GM12878 (cell line): Measurements from ENCODE around the gene NR4A2. TPM values are rescaled to one million over a fixed set of nuclear protein-coding genes. Genes with fewer than 3 reads are reported as not detected.

Experiments
- ATAC-seq: fragments of 200-7000 bp; cut with Tn5 transposase; 3 replicates; pipeline ENCODE4 v1.9.1; 2020; ENCODE audit warnings: mild to moderate bottlenecking, moderate library complexity
- BruUV-seq: library from RNA; stranded (reverse); fragments of 400-500 nt; replicated peaks from 2 replicates; lab custom pipeline; 2021; lab: Mats Ljungman, UMichigan
- CTCF ChIA-PET: fragments of 300-600 bp; sonication (Branson Sonifier 250); formaldehyde crosslinking; extraction: SDS; loops from one replicate; lab custom pipeline; 2021; ENCODE audit warnings: inconsistent platforms; lab: Yijun Ruan, JAX
- POLR2A ChIA-PET: fragments of 350-600 bp; formaldehyde crosslinking; extraction: SDS; loops from one replicate; lab custom pipeline; 2021; ENCODE audit warnings: inconsistent platforms; lab: Charles Lee
- RAD21 ChIA-PET: fragments of 300-600 bp; sonication (Branson Sonifier 250); formaldehyde crosslinking; loops from one replicate; lab custom pipeline; 2023; ENCODE audit warnings: antibody characterized with exemption; ENCODE audit not compliant: unreplicated experiment; lab: Charles Lee
- SMC1A ChIA-PET: fragments of 300-600 bp; sonication (Branson Sonifier 250); formaldehyde crosslinking; loops from one replicate; lab custom pipeline; 2023; ENCODE audit not compliant: unreplicated experiment, uncharacterized antibody; lab: Charles Lee
- DNase-seq: peaks from one replicate; pipeline ENCODE4 v3.0.0-alpha.2; 2011; ENCODE audit warnings: low read depth, low spot score
- FAIRE-seq: peaks from 3 replicates; lab custom pipeline; 2011; peaks lifted over from hg19 to GRCh38; lab: Jason Lieb, UNC
- H2AFZ ChIP-seq: 2 replicates; pipeline ENCODE4 v1.6.0; 2011; ENCODE audit warnings: low read depth, low read length, control low read depth; ENCODE audit not compliant: control insufficient read depth
- H3K27ac ChIP-seq: 2 replicates; pipeline ENCODE4 v1.5.1; 2011; ENCODE audit warnings: control low read depth; ENCODE audit not compliant: control insufficient read depth, insufficient read depth
- H3K27me3 ChIP-seq, 2 experiments: replicated peaks in 1 of 2; 2 replicates each; pipeline versions ENCODE4 v1.6.0 to v1.6.1; 2011; ENCODE audit warnings: low read length in 1 of 2; ENCODE audit not compliant: control insufficient read depth in 2 of 2, insufficient read depth in 2 of 2
- H3K36me3 ChIP-seq, 2 experiments: 2 replicates each; pipeline ENCODE4 v1.5.1; 2011; ENCODE audit warnings: low read length in 1 of 2; ENCODE audit not compliant: control insufficient read depth in 2 of 2, insufficient read depth in 2 of 2
- H3K4me1 ChIP-seq: 2 replicates; pipeline ENCODE4 v1.6.1; 2011; ENCODE audit warnings: mild to moderate bottlenecking, low read length, moderate library complexity, mixed read lengths; ENCODE audit not compliant: control insufficient read depth, insufficient read depth
- H3K4me2 ChIP-seq: 2 replicates; pipeline ENCODE4 v1.6.0; 2011; ENCODE audit warnings: control low read depth; ENCODE audit not compliant: control insufficient read depth, insufficient read depth
- H3K4me3 ChIP-seq: fragments of 200-600 bp; sonication (generic); 2 replicates; pipeline ENCODE4 v1.5.1; 2016
- H3K79me2 ChIP-seq: 2 replicates; pipeline ENCODE4 v1.6.0; 2011; ENCODE audit warnings: low read length; ENCODE audit not compliant: control insufficient read depth, insufficient read depth
- H3K9ac ChIP-seq: 2 replicates; pipeline ENCODE4 v1.8.0; 2011; ENCODE audit warnings: low read length, control low read depth, mixed read lengths; ENCODE audit not compliant: control insufficient read depth, insufficient read depth
- H3K9me3 ChIP-seq: replicated peaks from 3 replicates; pipeline ENCODE4 v1.5.1; 2011; ENCODE audit warnings: mild to moderate bottlenecking, low read length; ENCODE audit not compliant: control insufficient read depth, insufficient read depth
- H4K20me1 ChIP-seq: 2 replicates; pipeline ENCODE4 v1.6.0; 2011; ENCODE audit not compliant: control insufficient read depth, insufficient read depth
- ASH2L ChIP-seq: fragments of 300-600, 200-600 bp; sonication (generic); IDR thresholded peaks from 2 replicates; pipeline ENCODE4 v1.6.1; 2017; ENCODE audit warnings: low read depth, mild to moderate bottlenecking, borderline replicate concordance
- BRCA1 ChIP-seq: IDR thresholded peaks from 2 replicates; pipeline ENCODE4 v1.6.1; 2011; ENCODE audit warnings: low read depth, low read length, improper control_type of control experiment
- CHD2 ChIP-seq: IDR thresholded peaks from 2 replicates; pipeline ENCODE4 v1.6.1; 2011; ENCODE audit warnings: low read depth, low read length, improper control_type of control experiment, borderline replicate concordance
- E2F4 ChIP-seq: IDR thresholded peaks from 2 replicates; pipeline ENCODE4 v1.6.1; 2012; ENCODE audit warnings: low read depth, low read length, improper control_type of control experiment
- EZH2 ChIP-seq: IDR thresholded peaks from 2 replicates; pipeline ENCODE4 v1.6.1; 2012; ENCODE audit warnings: low read depth, mild to moderate bottlenecking, control low read depth, inconsistent platforms, low read length, borderline replicate concordance; ENCODE audit not compliant: control insufficient read depth
- FOXM1 ChIP-seq: IDR thresholded peaks from 2 replicates; pipeline ENCODE4 v1.6.1; 2012; ENCODE audit warnings: low read depth, mild to moderate bottlenecking, inconsistent platforms, low read length, moderate library complexity
- IRF4 ChIP-seq: IDR thresholded peaks from 2 replicates; pipeline ENCODE4 v1.6.1; 2011; ENCODE audit warnings: low read depth, low read length
- LARP7 ChIP-seq: fragments of 450-650 bp; IDR thresholded peaks from 2 replicates; pipeline ENCODE4 v1.6.1; 2017; ENCODE audit warnings: mild to moderate bottlenecking
- MEF2A ChIP-seq: IDR thresholded peaks from 2 replicates; pipeline ENCODE4 v1.6.1; 2011; ENCODE audit warnings: low read depth, mild to moderate bottlenecking, low read length, moderate library complexity; ENCODE audit not compliant: insufficient read depth
- MXI1 ChIP-seq: fragments of 150-350 bp; IDR thresholded peaks from 2 replicates; pipeline ENCODE4 v1.6.1; 2011; ENCODE audit warnings: low read depth, mild to moderate bottlenecking, inconsistent platforms, low read length, improper control_type of control experiment
- PKNOX1 ChIP-seq: fragments of 450-650 bp; IDR thresholded peaks from 2 replicates; pipeline ENCODE4 v1.6.1; 2016; ENCODE audit warnings: mild to moderate bottlenecking
- RB1 ChIP-seq: fragments of 450-650 bp; formaldehyde crosslinking; IDR thresholded peaks from 2 replicates; pipeline ENCODE4 v1.6.1; 2017; ENCODE audit warnings: mild to moderate bottlenecking, borderline replicate concordance
- SREBF1 ChIP-seq: IDR thresholded peaks from 2 replicates; pipeline ENCODE4 v1.6.1; 2012; ENCODE audit warnings: mild to moderate bottlenecking, low read length
- SREBF2 ChIP-seq: IDR thresholded peaks from 2 replicates; pipeline ENCODE4 v1.6.1; 2012; ENCODE audit warnings: mild to moderate bottlenecking, low read length
- SRF ChIP-seq, 2 experiments: IDR thresholded peaks; 2 replicates each; pipeline ENCODE4 v1.6.1; 2011; ENCODE audit warnings: low read depth in 2 of 2, low read length in 2 of 2, mild to moderate bottlenecking in 1 of 2, moderate library complexity in 1 of 2
- ZNF217 ChIP-seq: fragments of 450-650 bp; IDR thresholded peaks from 2 replicates; pipeline ENCODE4 v1.6.1; 2017; ENCODE audit warnings: antibody characterized with exemption, mild to moderate bottlenecking
- WGBS: methylation state at CpG from one replicate; pipeline ENCODE4 v1.1.6; 2016; ENCODE audit warnings: low lambda C conversion rate; ENCODE audit not compliant: insufficient replicate concordance, insufficient coverage; ENCODE audit errors: missing lambda C conversion rate; 5-methylcytosine and 5-hydroxymethylcytosine counted together
- in situ Hi-C: fragments of 300-500 bp; cut with MboI; formaldehyde crosslinking; loops from 9 replicates; pipeline ENCODE4 v1.14.3; 2018; ENCODE audit warnings: mixed read lengths
- intact Hi-C: fragments of 100-400 bp; cut with micrococcal nuclease; formaldehyde crosslinking; loops from one replicate; pipeline ENCODE4 v1.14.2; 2022; ENCODE audit not compliant: unreplicated experiment
- polyA plus RNA-seq, 11 experiments: library from polyadenylated mRNA; depleted of rRNA in 4 of 11; unstranded in 6 of 11; stranded (reverse) in 5 of 11; fragments of >200 nt; fragmentation: Nextera tagmentation in 4 of 11; fragmentation: Illumina TruSeq in 1 of 11; extraction: Ambion mirVana in 4 of 11; extraction: Trizol in 1 of 11; gene quantifications; 1 replicate in 1 of 11; 2 replicates in 10 of 11; pipeline versions ENCODE4 v1.2.1 to v1.2.3, GENCODE V29; 2011 to 2016; ENCODE audit warnings: inconsistent platforms in 2 of 11, missing spikeins in 2 of 11, low read depth in 1 of 11
- total RNA-seq, 4 experiments: library from RNA; depleted of rRNA in 3 of 4; stranded (reverse); fragments of >200 nt in 3 of 4; fragmentation: Illumina TruSeq in 1 of 4; extraction: Trizol in 1 of 4; gene quantifications; 2 replicates each; pipeline versions ENCODE4 v1.2.1 to v1.2.3, GENCODE V29; 2013 to 2021

Gene NR4A2
- total and polyA plus RNA-seq, 10 of the 15 experiments (the other 5 are each of a cell fraction or from before 2014, with no cell fraction given) = 0.15 to 3.4 (median 0.58) TPM

GRCh38 chr2:156346731-156347130 is 14.2 kb upstream of the NR4A2 start:
- no TSS peak for BruUV-seq
- no peaks in the 10 kb centered on the region for H3K79me2 ChIP-seq
- TF ChIP-seq SREBF1 (no peak), FOXM1 (no peak), MXI1 (no peak), SRF (IDR thresholded peaks at IDR 0.05; ENCODE audit: low read depth in 2 of 2, low read length in 2 of 2) (no peak), LARP7 (no peak)
- H3K9ac ChIP-seq = no peak overlapping the region
- ChIA-PET RAD21 (interaction anchor here (1.1 to 7.1 kb wide), 6 partner anchors 11 to 243 kb away, joined by 3 to 36 read pairs (median 4); no protein-coding TSS in a partner anchor), SMC1A (interaction anchor here (0.8 to 2.7 kb wide), 11 partner anchors 9 to 847 kb away, joined by 3 to 11 read pairs (median 5); no protein-coding TSS in a partner anchor), POLR2A (interaction anchor here (1.4 kb wide), 1 partner anchor 48 kb away, joined by 5 read pairs; no protein-coding TSS in a partner anchor), CTCF (interaction anchor here (0.9 to 1.6 kb wide), 3 partner anchors 12 to 171 kb away, joined by 3 to 5 read pairs (median 3); no protein-coding TSS in a partner anchor)
- in situ Hi-C loops = loop anchor here (10.0 to 25.0 kb wide), 2 partner anchors 48 to 241 kb away; no protein-coding TSS in a partner anchor
- H3K4me3 ChIP-seq = no peak overlapping the region
- no peaks in the 10 kb centered on the region for H3K4me1 ChIP-seq
- H3K9me3 ChIP-seq = no peaks in the 10 kb centered on the region
- H3K27ac ChIP-seq = no peak overlapping the region
- H4K20me1 ChIP-seq = no peaks in the 10 kb centered on the region
- H2AFZ ChIP-seq = no peak overlapping the region
- WGBS = 18% methylated on average over 4 of the region's 4 CpGs
- H3K27me3 ChIP-seq = no peaks in the 10 kb centered on the region
- FAIRE-seq (no peak), ATAC-seq (no peak), DNase-seq (no peak)
- H3K4me2 ChIP-seq = no peak overlapping the region
- H3K36me3 ChIP-seq = no peaks in the 10 kb centered on the region
- intact Hi-C loops = no loop called here

GRCh38 chr2:156345582-156345981 is 13.1 kb upstream of the NR4A2 start:
- BruUV-seq = no TSS peak
- ChIA-PET POLR2A (interaction anchor here (0.6 kb wide), 1 partner anchor 162 kb away, joined by 3 read pairs; no protein-coding TSS in a partner anchor), SMC1A (interaction anchor here (0.9 to 2.7 kb wide), 11 partner anchors 10 to 244 kb away, joined by 3 to 11 read pairs (median 4); no protein-coding TSS in a partner anchor)
- H3K36me3 ChIP-seq = no peaks in the 10 kb centered on the region
- 86% methylated on average over 3 of the region's 3 CpGs for WGBS
- H3K9ac ChIP-seq = no peak overlapping the region
- no peak overlapping the region for H3K4me3 ChIP-seq
- in situ Hi-C loops = loop anchor here (10.0 to 25.0 kb wide), 2 partner anchors 49 to 242 kb away; no protein-coding TSS in a partner anchor
- FAIRE-seq (no peak), DNase-seq (no peak)
- intact Hi-C loops = no loop called here
- H3K27ac ChIP-seq = no peak overlapping the region
- TF ChIP-seq PKNOX1 = no peak
- no peak for TF ChIP-seq CHD2
- TF ChIP-seq E2F4 = no peak
- TF ChIP-seq ZNF217 = no peak
- TF ChIP-seq EZH2 = no peak
- no peak for TF ChIP-seq IRF4
- no peak for TF ChIP-seq ASH2L
- TF ChIP-seq SREBF2 = no peak
- no peak for TF ChIP-seq RB1
- TF ChIP-seq BRCA1 = no peak
- TF ChIP-seq MEF2A = no peak
- TF ChIP-seq, all 136 proteins: peak for 0
- H3K9me3 ChIP-seq = no peaks in the 10 kb centered on the region
- no peak overlapping the region for H3K4me2 ChIP-seq
- RAD21 ChIA-PET = interaction anchor here (1.1 to 7.1 kb wide), 2 partner anchors 11 to 244 kb away, joined by 4 to 36 read pairs; no protein-coding TSS in a partner anchor
- CTCF ChIA-PET = interaction anchor here (0.8 to 1.4 kb wide), 2 partner anchors 11 to 241 kb away, joined by 3 to 6 read pairs; no protein-coding TSS in a partner anchor
- H3K27me3 ChIP-seq = no peaks in the 10 kb centered on the region
- no peaks in the 10 kb centered on the region for H3K4me1 ChIP-seq
- H2AFZ ChIP-seq = no peak overlapping the region
- H3K79me2 ChIP-seq = peaks cover 1% of the 10 kb centered on the region; the same call in 1 of the 2 replicates
- ATAC-seq = no peak
- no peaks in the 10 kb centered on the region for H4K20me1 ChIP-seq
